Prostate gland (tissue), 2 donors: ENCODE results near the gene FIBP. TPM values are rescaled to one million over a fixed set of nuclear protein-coding genes. Genes with fewer than 3 reads are reported as not detected.

Experiments used
- DNase-seq: peaks from one replicate; pipeline ENCODE4 v3.0.0-alpha.2; 2019; ENCODE audit warnings: low spot score
- H3K27ac ChIP-seq, 2 donors: fragments of 200-600 bp; sonication (generic); 2 replicates each; pipeline ENCODE4 v1.5.1; 2017 to 2019
- H3K27me3 ChIP-seq: fragments of 200-600 bp; sonication (generic); replicated peaks from 2 replicates; pipeline ENCODE4 v1.5.1; 2019; ENCODE audit not compliant: insufficient read depth
- H3K36me3 ChIP-seq, 2 donors: fragments of 200-600 bp; sonication (generic); 1 replicate in 1 of 2; 2 replicates in 1 of 2; pipeline versions ENCODE4 v1.5.1 to v1.8.1; 2017 to 2019
- H3K4me1 ChIP-seq: fragments of 200-600 bp; sonication (generic); replicated peaks from 2 replicates; pipeline ENCODE4 v1.5.1; 2019
- H3K4me3 ChIP-seq, 2 donors: fragments of 200-600 bp; sonication (generic); 2 replicates each; pipeline ENCODE4 v1.5.1; 2017 to 2019
- H3K9me3 ChIP-seq: fragments of 200-600 bp; sonication (generic); 2 replicates; pipeline ENCODE4 v1.5.1; 2017
- POLR2A ChIP-seq: fragments of 450-650 bp; IDR thresholded peaks from one replicate; pipeline ENCODE4 v1.6.1; 2016; ENCODE audit warnings: antibody characterized with exemption, mild to moderate bottlenecking
- POLR2AphosphoS5 ChIP-seq: sonication (generic); formaldehyde crosslinking; IDR thresholded peaks from one replicate; pipeline ENCODE4 v1.6.1; 2017; ENCODE audit warnings: antibody characterized with exemption
- WGBS: methylation state at CpG from one replicate; pipeline ENCODE4 v1.1.5; 2018; 5-methylcytosine and 5-hydroxymethylcytosine counted together
- intact Hi-C: fragments of 100-400 bp; cut with DNase I; formaldehyde crosslinking; loops from one replicate; pipeline ENCODE4 v1.14.2; 2022
- total RNA-seq, 2 donors: library from RNA; depleted of rRNA; stranded (reverse); fragments of >200 nt; gene quantifications; one replicate each; pipeline ENCODE4 v1.1.0, GENCODE V29; 2016
- TF ChIP-seq, protein P1 (sequence below), 4 experiments: fragments of 200-600 bp in 2 of 4; fragments of 450-650 bp in 2 of 4; sonication (generic) in 2 of 4; IDR thresholded peaks; 1 replicate in 3 of 4; 2 replicates in 1 of 4; pipeline ENCODE4 v1.5.1; 2016 to 2019; ENCODE audit warnings: antibody characterized with exemption in 4 of 4, mild to moderate bottlenecking in 2 of 4, moderate library complexity in 2 of 4

FIBP gene
- total RNA-seq, 2 donors from 2014 or later, result 87.7 to 151 TPM

DNA sequence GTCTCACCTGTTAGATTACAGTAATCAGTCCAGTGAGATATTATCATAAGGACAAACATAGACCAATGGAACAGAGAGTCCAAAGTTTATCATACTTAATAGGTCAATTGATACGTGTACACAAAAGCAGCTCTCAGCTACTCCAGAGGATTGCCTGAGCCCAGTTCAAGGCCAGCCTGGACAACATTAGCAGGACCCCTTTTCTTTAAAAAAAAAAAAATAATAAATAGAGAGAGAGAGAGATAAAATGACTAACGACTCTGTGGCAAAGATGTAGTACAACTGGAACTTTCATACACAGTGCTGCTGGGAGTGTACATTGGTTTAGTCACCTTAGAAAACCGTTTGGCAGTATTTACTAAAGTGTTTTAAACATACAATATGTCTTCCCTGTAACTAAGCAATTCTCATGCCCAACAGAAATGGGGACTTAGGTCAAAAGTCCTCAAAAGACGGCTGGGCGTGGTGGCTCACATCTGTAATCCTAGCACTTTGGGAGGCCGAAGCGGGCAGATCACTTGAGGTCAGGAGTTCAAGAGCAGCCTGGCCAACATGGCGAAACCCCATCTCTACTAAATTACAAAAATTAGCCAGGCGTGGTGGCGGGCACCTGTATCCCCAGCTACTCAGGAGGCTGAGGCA is 43.9 kb downstream of the FIBP start:
- intact Hi-C loops, result no loop called here
- Histone ChIP-seq H3K27me3 (no peaks in the 10 kb centered on the region), H3K27ac (no peak overlapping the region), H3K4me3 (no peak overlapping the region), H3K4me1 (no peaks in the 10 kb centered on the region), H3K9me3 (no peaks in the 10 kb centered on the region), H3K36me3 (no peaks in the 10 kb centered on the region)
- 79% methylated on average over 10 of the region's 10 CpGs for whole genome bisulfite sequencing
- DNase-seq, result no peak
- TF ChIP-seq POLR2A (no peak), POLR2AphosphoS5 (no peak)
- TF ChIP-seq, protein P1, sequence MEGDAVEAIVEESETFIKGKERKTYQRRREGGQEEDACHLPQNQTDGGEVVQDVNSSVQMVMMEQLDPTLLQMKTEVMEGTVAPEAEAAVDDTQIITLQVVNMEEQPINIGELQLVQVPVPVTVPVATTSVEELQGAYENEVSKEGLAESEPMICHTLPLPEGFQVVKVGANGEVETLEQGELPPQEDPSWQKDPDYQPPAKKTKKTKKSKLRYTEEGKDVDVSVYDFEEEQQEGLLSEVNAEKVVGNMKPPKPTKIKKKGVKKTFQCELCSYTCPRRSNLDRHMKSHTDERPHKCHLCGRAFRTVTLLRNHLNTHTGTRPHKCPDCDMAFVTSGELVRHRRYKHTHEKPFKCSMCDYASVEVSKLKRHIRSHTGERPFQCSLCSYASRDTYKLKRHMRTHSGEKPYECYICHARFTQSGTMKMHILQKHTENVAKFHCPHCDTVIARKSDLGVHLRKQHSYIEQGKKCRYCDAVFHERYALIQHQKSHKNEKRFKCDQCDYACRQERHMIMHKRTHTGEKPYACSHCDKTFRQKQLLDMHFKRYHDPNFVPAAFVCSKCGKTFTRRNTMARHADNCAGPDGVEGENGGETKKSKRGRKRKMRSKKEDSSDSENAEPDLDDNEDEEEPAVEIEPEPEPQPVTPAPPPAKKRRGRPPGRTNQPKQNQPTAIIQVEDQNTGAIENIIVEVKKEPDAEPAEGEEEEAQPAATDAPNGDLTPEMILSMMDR (IDR thresholded peaks at IDR 0.05), result no peak

DNA sequence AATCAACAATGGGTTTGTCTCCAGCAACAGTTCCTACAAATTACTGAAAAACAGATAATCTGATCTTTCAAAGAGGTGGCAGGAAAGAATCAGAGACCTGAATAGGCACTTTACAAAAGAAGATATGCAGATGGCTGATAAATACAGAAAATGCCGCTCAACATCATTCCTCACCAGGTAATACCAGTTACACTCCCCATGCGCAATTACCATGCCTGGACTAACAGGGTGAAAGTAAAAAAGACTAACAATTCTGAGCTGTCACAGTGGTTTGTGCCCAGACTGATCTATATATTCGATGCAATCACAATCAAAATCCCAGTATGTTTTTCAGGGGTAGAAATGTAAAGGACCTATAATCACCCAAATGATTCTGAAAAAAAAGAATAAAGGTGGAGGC is 44.5 kb downstream of the FIBP start:
- H3K27ac ChIP-seq, result no peak overlapping the region
- TF ChIP-seq POLR2AphosphoS5, result no peak
- WGBS, result 80% methylated on average over 3 of the region's 3 CpGs
- no peak for DNase-seq
- no peaks in the 10 kb centered on the region for H3K36me3 ChIP-seq
- intact Hi-C loops, result no loop called here
- H3K27me3 ChIP-seq, result no peaks in the 10 kb centered on the region
- H3K4me3 ChIP-seq, result no peak overlapping the region
- no peaks in the 10 kb centered on the region for H3K9me3 ChIP-seq
- H3K4me1 ChIP-seq, result no peaks in the 10 kb centered on the region

DNA sequence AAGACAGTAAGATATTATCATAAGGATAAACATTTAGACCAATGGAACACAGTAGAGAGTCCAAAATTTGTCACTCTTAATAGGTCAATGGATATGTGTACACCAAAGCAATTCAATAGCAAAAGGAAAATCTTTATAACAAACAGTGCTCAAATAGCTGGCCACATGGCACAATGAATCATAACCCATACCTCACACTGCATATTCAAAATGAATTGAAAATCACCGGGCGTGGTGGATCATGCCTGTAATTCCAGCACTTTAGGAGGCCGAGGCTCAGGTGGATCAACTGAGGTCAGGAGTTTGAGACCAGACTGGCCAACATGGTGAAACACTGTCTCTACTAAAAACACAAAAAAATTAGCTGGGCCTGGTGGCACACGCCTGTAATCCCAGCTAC is 46.1 kb downstream of the FIBP start:
- intact Hi-C loops, result no loop called here
- Histone ChIP-seq H3K36me3 (no peaks in the 10 kb centered on the region), H3K4me1 (no peaks in the 10 kb centered on the region), H3K4me3 (no peak overlapping the region), H3K27me3 (no peaks in the 10 kb centered on the region), H3K9me3 (no peaks in the 10 kb centered on the region), H3K27ac (no peak overlapping the region)
- DNase-seq, result no peak
- TF ChIP-seq, protein P1 (IDR thresholded peaks at IDR 0.05), result no peak
- TF ChIP-seq POLR2A (no peak), POLR2AphosphoS5 (no peak)
- 90% methylated on average over 4 of the region's 4 CpGs for WGBS

DNA sequence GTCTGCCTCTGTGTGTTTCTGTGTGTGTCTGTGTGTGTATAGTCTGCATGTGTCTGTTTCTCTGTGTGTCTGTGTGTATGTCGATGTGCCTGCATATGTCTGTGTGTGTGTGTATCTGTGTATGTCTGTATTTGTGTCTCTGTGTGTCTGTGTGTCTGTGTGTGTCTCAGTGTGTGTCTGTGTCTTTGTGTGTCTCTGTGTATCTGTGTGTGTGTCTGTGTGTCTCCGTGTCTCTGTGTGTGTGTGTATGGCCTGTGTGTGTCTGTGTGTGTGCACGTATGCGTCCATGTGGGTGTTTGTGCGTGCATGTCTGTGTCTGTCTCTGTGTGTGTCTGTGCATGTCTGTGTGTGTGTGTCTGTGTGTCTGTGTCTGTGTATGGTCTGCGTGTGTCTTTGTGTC is 54.1 kb downstream of the FIBP start:
- H3K4me1 ChIP-seq, result no peaks in the 10 kb centered on the region
- WGBS, result 52% methylated on average over 6 of the region's 6 CpGs
- H3K36me3 ChIP-seq, result no peaks in the 10 kb centered on the region
- H3K9me3 ChIP-seq, result no peaks in the 10 kb centered on the region
- no peaks in the 10 kb centered on the region for H3K27me3 ChIP-seq
- TF ChIP-seq POLR2AphosphoS5, result no peak
- TF ChIP-seq, protein P1 (IDR thresholded peaks at IDR 0.05), result no peak
- TF ChIP-seq POLR2A, result no peak
- intact Hi-C loops, result loop anchor here (5.0 kb wide), 1 partner anchor 127 kb away; no protein-coding TSS in a partner anchor
- no peak for DNase-seq
- H3K4me3 ChIP-seq, result peak overlapping the region; percentile 43 to 49
- no peak overlapping the region for H3K27ac ChIP-seq

Other genes starting within 250 kb of the FIBP start
- 10 to 100 TPM; 51.8 to 98.4 TPM for gene RELA, start 225.6 kb downstream of the FIBP start, total RNA-seq
- gene KAT5, start 176.2 kb downstream of the FIBP start, total RNA-seq, result 100 to 1,000 TPM in 1 of 2 donors, 10 to 100 TPM in 1; 74.8 to 107 TPM
- gene RNASEH2C, start 167.7 kb downstream of the FIBP start, total RNA-seq, result 100 to 1,000 TPM in 1 of 2 donors, 10 to 100 TPM in 1; 78.0 to 166 TPM
- 10 to 100 TPM; 15.4 to 18.8 TPM for gene AP5B1, start 107.5 kb downstream of the FIBP start, total RNA-seq
- 1 to 10 TPM; 2.7 to 8.5 TPM for gene OVOL1, start 101.4 kb downstream of the FIBP start, total RNA-seq
- under 1 TPM in 1 of 2 donors, not detected in 1; 0.91 TPM for gene SNX32, start 54.5 kb downstream of the FIBP start, total RNA-seq
- 100 to 1,000 TPM; 654 to 731 TPM for gene CFL1, start 30.3 kb downstream of the FIBP start, total RNA-seq
- 10 to 100 TPM; 64.3 to 68.6 TPM for gene MUS81, start 28.0 kb downstream of the FIBP start, total RNA-seq
- gene EFEMP2, start 15.7 kb downstream of the FIBP start, total RNA-seq, result 10 to 100 TPM; 40.0 to 84.5 TPM
- 1 to 10 TPM; 1.3 to 1.8 TPM for gene CTSW, start 8.6 kb downstream of the FIBP start, total RNA-seq
- 10 to 100 TPM; 40.4 to 55.0 TPM for gene CCDC85B, start 2.2 kb upstream of the FIBP start, total RNA-seq
- gene FOSL1, start 11.9 kb upstream of the FIBP start, total RNA-seq, result 1 to 10 TPM; 2.6 to 3.4 TPM
- gene C11orf68, start 30.6 kb upstream of the FIBP start, total RNA-seq, result 10 to 100 TPM; 30.1 to 54.6 TPM
- gene DRAP1, start 31.0 kb upstream of the FIBP start, total RNA-seq, result 100 to 1,000 TPM; 101 to 127 TPM
- gene TSGA10IP, start 57.0 kb upstream of the FIBP start, total RNA-seq, result under 1 TPM in 1 of 2 donors, not detected in 1; 0.68 TPM
- 10 to 100 TPM; 36.7 to 76.6 TPM for gene SART1, start 73.3 kb upstream of the FIBP start, total RNA-seq
- gene EIF1AD, start 113.7 kb upstream of the FIBP start, total RNA-seq, result 10 to 100 TPM; 33.6 to 37.3 TPM
- gene BANF1, start 114.0 kb upstream of the FIBP start, total RNA-seq, result 10 to 100 TPM; 59.4 to 78.8 TPM
- 1 to 10 TPM in 1 of 2 donors, under 1 TPM in 1; 0.36 to 6.5 TPM for gene CST6, start 123.5 kb upstream of the FIBP start, total RNA-seq
- gene CATSPER1, start 138.0 kb upstream of the FIBP start, total RNA-seq, result under 1 TPM in 1 of 2 donors, not detected in 1; 0.85 TPM
- gene GAL3ST3, start 160.7 kb upstream of the FIBP start, total RNA-seq, result 1 to 10 TPM; 2.3 to 4.3 TPM
- 100 to 1,000 TPM; 130 to 212 TPM for gene SF3B2, start 163.9 kb upstream of the FIBP start, total RNA-seq
- 100 to 1,000 TPM in 1 of 2 donors, 10 to 100 TPM in 1; 51.9 to 107 TPM for gene PACS1, start 181.8 kb upstream of the FIBP start, total RNA-seq